Testis (tissue), 2 donors: ENCODE data around the gene MEF2A.

Experiments used
- POLR2A ChIP-seq: fragments of 450-650 bp; IDR thresholded peaks from one replicate; pipeline ENCODE4 v1.6.1; 2017; ENCODE audit warnings: antibody characterized with exemption, mild to moderate bottlenecking, moderate library complexity
- TF ChIP-seq, protein P1 (sequence below), 3 experiments: fragments of 450-650 bp in 2 of 3; fragments of 200-600 bp in 1 of 3; sonication (generic) in 1 of 3; IDR thresholded peaks; one replicate each; pipeline ENCODE4 v1.5.1; 2016 to 2019; ENCODE audit warnings: antibody characterized with exemption in 3 of 3, mild to moderate bottlenecking in 2 of 3, moderate library complexity in 1 of 3

DNA sequence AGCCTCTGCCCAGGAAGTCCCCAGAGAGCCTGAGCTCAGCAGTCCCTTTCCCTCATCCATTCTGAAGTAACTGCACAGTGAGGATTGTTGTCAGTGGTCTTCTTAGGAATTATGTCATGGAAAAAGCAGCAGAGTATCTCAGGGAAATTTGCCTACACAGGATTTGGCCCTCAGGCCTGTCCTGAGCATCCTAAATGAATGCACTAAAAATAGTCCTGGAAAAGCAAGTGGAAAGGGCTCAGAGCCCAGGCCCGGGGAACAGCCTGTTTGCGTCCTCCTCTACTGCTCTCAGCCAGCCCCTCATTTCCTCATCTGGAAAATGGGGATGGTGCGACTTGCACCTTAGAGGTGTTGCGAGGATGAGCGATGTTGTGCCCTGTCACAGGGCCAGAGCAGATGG is 145.8 kb downstream of the MEF2A start:
- TF ChIP-seq, protein P1, sequence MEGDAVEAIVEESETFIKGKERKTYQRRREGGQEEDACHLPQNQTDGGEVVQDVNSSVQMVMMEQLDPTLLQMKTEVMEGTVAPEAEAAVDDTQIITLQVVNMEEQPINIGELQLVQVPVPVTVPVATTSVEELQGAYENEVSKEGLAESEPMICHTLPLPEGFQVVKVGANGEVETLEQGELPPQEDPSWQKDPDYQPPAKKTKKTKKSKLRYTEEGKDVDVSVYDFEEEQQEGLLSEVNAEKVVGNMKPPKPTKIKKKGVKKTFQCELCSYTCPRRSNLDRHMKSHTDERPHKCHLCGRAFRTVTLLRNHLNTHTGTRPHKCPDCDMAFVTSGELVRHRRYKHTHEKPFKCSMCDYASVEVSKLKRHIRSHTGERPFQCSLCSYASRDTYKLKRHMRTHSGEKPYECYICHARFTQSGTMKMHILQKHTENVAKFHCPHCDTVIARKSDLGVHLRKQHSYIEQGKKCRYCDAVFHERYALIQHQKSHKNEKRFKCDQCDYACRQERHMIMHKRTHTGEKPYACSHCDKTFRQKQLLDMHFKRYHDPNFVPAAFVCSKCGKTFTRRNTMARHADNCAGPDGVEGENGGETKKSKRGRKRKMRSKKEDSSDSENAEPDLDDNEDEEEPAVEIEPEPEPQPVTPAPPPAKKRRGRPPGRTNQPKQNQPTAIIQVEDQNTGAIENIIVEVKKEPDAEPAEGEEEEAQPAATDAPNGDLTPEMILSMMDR (IDR thresholded peaks at IDR 0.05) = no peak
- no peak for TF ChIP-seq POLR2A
